Urinary bladder (tissue), 4 donors: ENCODE measurements around the gene JAK1. TPM values are rescaled to one million over a fixed set of nuclear protein-coding genes. Genes with fewer than 3 reads are reported as not detected.
"Not testable (repeated sequence)": the region's sequence is repeated elsewhere in the genome, so short reads cannot be mapped to it uniquely, and the experiment has no call there.

ENCODE experiments used
- DNase-seq: peaks from one replicate; pipeline ENCODE4 v3.0.0-alpha.2; 2015; ENCODE audit errors: extremely low spot score
- H3K27ac ChIP-seq: one replicate; pipeline ENCODE4 v1.5.1; 2013; ENCODE audit warnings: low read depth, mild to moderate bottlenecking, moderate library complexity
- H3K36me3 ChIP-seq: one replicate; pipeline ENCODE4 v1.6.1; 2013; ENCODE audit warnings: mild to moderate bottlenecking, moderate library complexity; ENCODE audit not compliant: insufficient read depth
- H3K4me1 ChIP-seq: one replicate; pipeline ENCODE4 v1.6.1; 2013; ENCODE audit warnings: mild to moderate bottlenecking, moderate library complexity; ENCODE audit not compliant: insufficient read depth
- H3K4me3 ChIP-seq: one replicate; pipeline ENCODE4 v1.5.1; 2013; ENCODE audit warnings: low read depth, low read length
- WGBS: extraction: QIAGEN DNeasy Blood & Tissue Kit; methylation state at CpG from one replicate; pipeline ENCODE4 v1.1.7; 2013; 5-methylcytosine and 5-hydroxymethylcytosine counted together
- polyA plus RNA-seq: library from polyadenylated mRNA; stranded (reverse); fragments of 200-250 nt; gene quantifications from one replicate; pipeline ENCODE4 v1.2.3, GENCODE V29; 2013
- total RNA-seq: library from RNA; depleted of rRNA; stranded (reverse); fragments of >200 nt; gene quantifications from one replicate; pipeline ENCODE4 v1.2.3, GENCODE V29; 2014
- donor health status: healthy with polysubstance abuse.
- donor health status: healthy.

The JAK1 gene
- 137 TPM for total RNA-seq
- polyA plus RNA-seq: 86.8 TPM

- Histone ChIP-seq H3K36me3 (no peaks in the 10 kb centered on the region), H3K4me3 (peak within 1 kb of the TSS; percentile 95), H3K4me1 (no peaks in the 10 kb centered on the region), H3K27ac (peak within 1 kb of the TSS; percentile 98)
- under 1% methylated on average over 100 of the region's 100 CpGs for WGBS
- peak; percentile 66 for DNase-seq
These were observed at the start of gene JAK1 for GRCh38 chr1:64966158-64966971. JAK1 (minus strand) TSS chr1:64966549; CDS start chr1:64886264, 80,285 bp downstream.

- Histone ChIP-seq H3K36me3 (no peaks in the 10 kb centered on the region), H3K4me1 (no peaks in the 10 kb centered on the region), H3K27ac (no peak overlapping the region), H3K4me3 (no peak overlapping the region)
- no peak for DNase-seq
These were observed 48.0 kb upstream of the JAK1 start for GRCh38 chr1:65014321-65014720.

GRCh38 chr1:65011983-65012382 lies 45.6 kb upstream of the JAK1 start:
- no peaks in the 10 kb centered on the region for H3K36me3 ChIP-seq
- no peaks in the 10 kb centered on the region for H3K4me1 ChIP-seq
- no peak overlapping the region for H3K4me3 ChIP-seq
- no peak for DNase-seq
- WGBS: 97% methylated on average over 2 of the region's 2 CpGs
- no peak overlapping the region for H3K27ac ChIP-seq

GRCh38 chr1:65009724-65010420 lies 43.5 kb upstream of the JAK1 start:
- Histone ChIP-seq H3K4me3 (no peak overlapping the region), H3K36me3 (no peaks in the 10 kb centered on the region), H3K27ac (no peak overlapping the region), H3K4me1 (no peaks in the 10 kb centered on the region)
- 96% methylated on average over 5 of the region's 5 CpGs for WGBS
- DNase-seq: no peak

GRCh38 chr1:65009176-65009575 lies 42.8 kb upstream of the JAK1 start:
- no peaks in the 10 kb centered on the region for H3K4me1 ChIP-seq
- DNase-seq: no peak
- 89% methylated on average over 1 of the region's 1 CpG for WGBS
- no peaks in the 10 kb centered on the region for H3K36me3 ChIP-seq
- no peak overlapping the region for H3K4me3 ChIP-seq
- H3K27ac ChIP-seq: no peak overlapping the region

- no peak overlapping the region for H3K27ac ChIP-seq
- 92% methylated on average over 2 of the region's 2 CpGs for WGBS
- no peak overlapping the region for H3K4me3 ChIP-seq
- H3K36me3 ChIP-seq: no peaks in the 10 kb centered on the region
- no peaks in the 10 kb centered on the region for H3K4me1 ChIP-seq
- no peak for DNase-seq
These were observed 40.5 kb upstream of the JAK1 start for GRCh38 chr1:65006806-65007205.

GRCh38 chr1:65003316-65003664 lies 36.9 kb upstream of the JAK1 start:
- no peak for DNase-seq
- Histone ChIP-seq H3K27ac (peak overlapping the region; percentile 53), H3K36me3 (no peaks in the 10 kb centered on the region), H3K4me1 (no peaks in the 10 kb centered on the region), H3K4me3 (peak overlapping the region; percentile 65)
- WGBS: 15% methylated on average over 11 of the region's 11 CpGs

GRCh38 chr1:65002508-65003315 lies 36.4 kb upstream of the JAK1 start:
- WGBS: under 1% methylated on average over 72 of the region's 72 CpGs
- no peaks in the 10 kb centered on the region for H3K4me1 ChIP-seq
- H3K27ac ChIP-seq: peak overlapping the region; percentile 98
- H3K4me3 ChIP-seq: peak overlapping the region; percentile 65
- no peaks in the 10 kb centered on the region for H3K36me3 ChIP-seq
- DNase-seq: peak; percentile 14

GRCh38 chr1:65002156-65002507 lies 35.8 kb upstream of the JAK1 start:
- Histone ChIP-seq H3K36me3 (no peaks in the 10 kb centered on the region), H3K27ac (peak overlapping the region; percentile 98), H3K4me3 (peak overlapping the region; percentile 65), H3K4me1 (no peaks in the 10 kb centered on the region)
- WGBS: 70% methylated on average over 12 of the region's 12 CpGs
- DNase-seq: no peak

GRCh38 chr1:65001231-65001792 lies 35.0 kb upstream of the JAK1 start:
- Histone ChIP-seq H3K27ac (no peak overlapping the region), H3K4me1 (no peaks in the 10 kb centered on the region), H3K36me3 (no peaks in the 10 kb centered on the region), H3K4me3 (no peak overlapping the region)
- WGBS: 47% methylated on average over 18 of the region's 18 CpGs
- no peak for DNase-seq

- H3K36me3 ChIP-seq, H3K4me1 ChIP-seq, H3K27ac ChIP-seq, DNase-seq, H3K4me3 ChIP-seq: not testable (repeated sequence)
- 89% methylated on average over 4 of the region's 4 CpGs for WGBS
These were observed 32.1 kb upstream of the JAK1 start for GRCh38 chr1:64998425-64998948.

GRCh38 chr1:64996541-64997257 lies 30.4 kb upstream of the JAK1 start:
- no peak overlapping the region for H3K27ac ChIP-seq
- H3K4me3 ChIP-seq: no peak overlapping the region
- H3K4me1 ChIP-seq: no peaks in the 10 kb centered on the region
- no peaks in the 10 kb centered on the region for H3K36me3 ChIP-seq
- no peak for DNase-seq
- 77% methylated on average over 6 of the region's 6 CpGs for WGBS

GRCh38 chr1:64995316-64995715 lies 29.0 kb upstream of the JAK1 start:
- H3K4me1 ChIP-seq: no peaks in the 10 kb centered on the region
- no peak overlapping the region for H3K4me3 ChIP-seq
- 85% methylated on average over 5 of the region's 5 CpGs for WGBS
- no peaks in the 10 kb centered on the region for H3K36me3 ChIP-seq
- no peak overlapping the region for H3K27ac ChIP-seq
- no peak for DNase-seq
